Measurements from ENCODE around the gene ACTR1B.

DNA sequence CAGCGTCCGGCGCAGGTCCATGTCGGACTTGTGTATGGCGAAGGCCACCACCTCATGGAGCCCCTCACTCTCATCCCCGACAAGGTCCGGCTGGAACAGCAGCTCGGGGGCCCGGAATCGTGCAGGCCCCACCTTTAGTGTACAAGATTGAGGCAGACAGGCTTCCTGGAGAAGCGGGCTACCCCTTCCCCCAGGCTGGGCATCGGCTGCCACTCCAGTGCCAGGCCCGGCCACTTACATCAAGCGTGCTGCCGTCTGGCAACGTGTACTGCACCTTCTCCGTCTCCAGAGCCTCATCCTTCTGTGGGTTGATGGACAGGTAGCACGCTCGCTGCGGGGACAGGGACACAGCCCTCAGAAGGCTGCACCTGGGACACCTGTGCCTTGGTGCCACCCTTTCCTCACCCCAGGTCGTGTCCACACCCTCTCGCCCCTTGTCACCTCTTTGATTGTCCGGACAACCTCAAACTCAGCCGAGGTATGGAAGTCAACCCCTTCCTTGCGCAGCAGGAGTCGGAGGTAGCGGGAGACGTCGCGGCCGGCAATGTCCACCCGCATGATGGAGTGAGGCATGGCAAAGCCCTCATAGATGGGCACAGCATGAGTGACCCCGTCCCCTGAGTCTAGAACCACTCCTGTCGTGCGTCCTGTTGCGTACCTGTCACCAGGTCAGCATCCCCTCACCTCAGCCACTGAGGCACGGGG, 5.7 kb downstream of the ACTR1B start:
- TF ChIP-seq GATA1 (IDR thresholded peaks at IDR 0.05; ENCODE audit: low read depth, low read length) (no peak), POLR2A (IDR thresholded peaks at IDR 0.05; ENCODE audit: low read length) (no peak)
